Epidermal melanocyte (primary cell): ENCODE data around the gene SLC38A4.
"Not testable (repeated sequence)": the region's sequence is repeated elsewhere in the genome, so short reads cannot be mapped to it uniquely, and the experiment has no call there.

Experiments used
- DNase-seq: peaks from one replicate; pipeline ENCODE4 v3.0.0; 2011; ENCODE audit warnings: low spot score; ENCODE audit not compliant: insufficient read length

The SLC38A4 gene

GRCh38 chr12:46825591-46826414 lies at the start of gene SLC38A4:
Gene SLC38A4, minus strand, starts transcription at chr12:46825997. Its CDS starts 32,926 bp downstream, at chr12:46793071.
- DNase-seq, result no peak

- DNase-seq, result no peak
Measured at GRCh38 chr12:46875095-46875494, 49.3 kb upstream of the SLC38A4 start.

DNA sequence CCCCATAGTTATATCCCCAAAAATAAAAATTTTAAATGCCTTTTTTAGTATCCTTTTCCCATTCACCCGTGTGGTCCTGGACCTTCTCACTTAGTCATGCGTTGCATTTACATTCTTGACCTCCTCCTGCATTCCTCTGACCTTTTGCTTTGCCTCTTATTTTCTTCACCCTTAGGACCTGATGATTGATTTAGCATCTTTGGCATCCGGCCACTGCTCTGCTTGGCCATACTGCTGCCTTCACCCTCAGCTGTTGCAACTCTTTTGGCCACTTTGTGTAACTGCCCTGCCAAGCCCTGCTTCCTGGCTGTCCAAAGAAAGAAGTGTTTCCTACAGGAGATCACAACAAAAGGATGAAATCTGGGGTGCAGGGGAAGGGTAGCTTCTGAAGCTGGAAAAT lies 48.8 kb upstream of the SLC38A4 start:
- DNase-seq, result no peak

GRCh38 chr12:46872135-46872534 lies 46.3 kb upstream of the SLC38A4 start:
- DNase-seq, result no peak

DNA sequence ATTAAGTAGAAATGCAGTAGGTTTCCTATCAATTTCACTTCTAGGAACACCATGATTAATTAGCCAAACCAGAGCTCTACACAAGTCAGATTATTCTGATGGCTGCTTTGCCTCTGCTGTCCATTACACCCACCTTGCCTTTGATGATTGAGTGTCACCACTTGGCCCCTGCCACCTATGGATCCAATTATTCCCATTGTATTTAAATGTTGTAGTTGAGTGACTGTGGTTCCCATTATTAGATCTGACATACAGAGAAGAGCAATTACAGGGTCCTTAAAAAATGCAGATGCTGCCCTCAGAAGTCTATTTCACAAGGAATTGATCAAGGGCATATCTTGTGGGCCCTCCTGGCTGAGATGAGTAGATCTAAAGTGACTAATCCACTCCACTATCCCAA lies 39.5 kb upstream of the SLC38A4 start:
- DNase-seq, result no peak

DNA sequence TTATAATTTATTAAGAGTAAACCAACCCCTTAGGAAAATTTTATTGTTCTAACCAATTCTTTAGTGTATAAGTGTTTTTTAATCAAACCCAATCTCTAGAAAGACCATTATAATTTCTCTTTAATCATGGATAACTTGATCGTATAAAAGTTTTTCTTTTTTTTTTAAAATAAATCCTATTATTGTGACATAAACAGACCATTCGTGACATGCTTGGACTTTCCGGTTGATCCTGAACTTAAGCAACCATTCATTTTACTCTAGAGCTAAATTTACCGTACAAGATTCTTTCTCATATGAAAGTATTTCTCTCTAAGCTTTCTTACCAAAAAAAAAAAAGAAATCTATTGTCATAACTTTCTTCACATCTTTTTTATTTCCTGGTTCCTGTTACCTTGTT lies 32.6 kb upstream of the SLC38A4 start:
- DNase-seq, result no peak

DNA sequence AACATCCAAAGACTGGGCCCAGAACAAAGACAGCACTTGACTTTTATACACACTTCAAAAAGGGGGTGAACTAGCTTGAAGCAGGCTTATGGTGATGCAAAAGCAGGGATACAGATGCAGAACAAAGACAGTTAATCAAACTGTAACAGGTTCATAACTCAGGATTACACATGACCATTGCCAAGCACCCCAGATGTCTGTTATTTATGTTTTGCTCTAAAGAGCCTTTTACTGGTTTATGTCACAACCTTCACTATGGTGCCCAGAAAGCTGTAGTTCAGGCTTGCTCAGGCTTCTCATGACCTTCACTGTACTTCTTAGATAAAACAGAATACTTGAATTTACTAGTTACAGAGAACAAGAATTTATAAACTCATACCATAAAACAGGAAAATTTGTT lies 31.7 kb upstream of the SLC38A4 start:
- no peak for DNase-seq

DNA sequence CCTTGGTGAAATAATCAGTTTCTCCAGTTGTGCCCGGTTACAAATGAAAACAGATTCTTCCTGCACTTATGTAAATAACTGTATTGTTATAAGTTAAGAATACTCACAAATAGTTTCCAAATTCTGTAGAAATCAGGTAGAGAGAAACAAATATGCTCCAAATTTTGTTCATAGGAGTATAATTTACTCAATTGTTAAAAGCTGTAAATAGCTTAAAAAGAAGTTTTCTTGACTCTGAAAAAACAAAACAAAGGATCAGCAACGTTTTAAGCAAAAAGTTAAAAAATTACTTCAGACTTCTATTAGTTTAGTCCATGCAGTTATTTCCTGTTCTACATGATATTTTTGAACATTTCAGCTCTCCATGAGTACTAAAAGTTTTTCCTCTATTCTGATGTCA lies 30.0 kb upstream of the SLC38A4 start:
- DNase-seq, result no peak

DNA sequence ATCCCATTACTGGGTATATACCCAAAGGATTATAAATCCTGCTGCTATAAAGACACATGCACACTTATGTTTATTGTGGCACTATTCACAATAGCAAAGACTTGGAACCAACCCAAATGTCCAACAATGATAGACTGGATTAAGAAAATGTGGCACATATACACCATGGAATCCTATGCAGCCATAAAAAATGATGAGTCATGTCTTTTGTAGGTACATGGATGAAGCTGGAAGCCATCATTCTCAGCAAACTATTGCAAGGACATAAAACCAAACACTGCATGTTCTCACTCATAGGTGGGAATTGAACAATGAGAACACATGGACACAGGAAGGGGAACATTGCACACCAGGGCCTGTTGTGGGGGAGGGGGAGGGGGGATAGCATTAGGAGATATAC lies 28.4 kb upstream of the SLC38A4 start:
- not testable (repeated sequence) for DNase-seq

GRCh38 chr12:46848792-46849191 lies 23.0 kb upstream of the SLC38A4 start:
- not testable (repeated sequence) for DNase-seq

GRCh38 chr12:46847001-46847400 lies 21.2 kb upstream of the SLC38A4 start:
- DNase-seq, result no peak

DNA sequence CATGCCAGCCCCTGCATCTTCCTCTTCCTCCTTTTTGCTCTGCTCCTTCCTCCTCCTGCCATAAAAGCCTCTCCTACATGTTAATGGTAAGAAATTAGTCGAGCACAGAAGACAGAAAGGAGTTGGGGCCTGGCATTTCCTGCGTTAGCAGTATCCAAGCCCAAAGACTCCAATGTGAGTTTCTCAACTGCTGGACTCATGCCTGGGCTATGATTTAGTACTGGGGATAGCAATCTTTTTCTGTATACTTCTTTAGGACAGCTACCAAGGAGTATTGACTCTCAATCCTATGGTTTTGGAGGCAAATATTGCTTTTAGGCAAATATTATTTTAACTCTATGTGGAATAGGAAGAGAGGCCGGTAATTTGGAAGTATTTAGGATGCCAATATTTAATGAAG lies 18.0 kb upstream of the SLC38A4 start:
- DNase-seq, result no peak

- DNase-seq, result no peak
Measured at GRCh38 chr12:46841891-46842290, 16.1 kb upstream of the SLC38A4 start.

DNA sequence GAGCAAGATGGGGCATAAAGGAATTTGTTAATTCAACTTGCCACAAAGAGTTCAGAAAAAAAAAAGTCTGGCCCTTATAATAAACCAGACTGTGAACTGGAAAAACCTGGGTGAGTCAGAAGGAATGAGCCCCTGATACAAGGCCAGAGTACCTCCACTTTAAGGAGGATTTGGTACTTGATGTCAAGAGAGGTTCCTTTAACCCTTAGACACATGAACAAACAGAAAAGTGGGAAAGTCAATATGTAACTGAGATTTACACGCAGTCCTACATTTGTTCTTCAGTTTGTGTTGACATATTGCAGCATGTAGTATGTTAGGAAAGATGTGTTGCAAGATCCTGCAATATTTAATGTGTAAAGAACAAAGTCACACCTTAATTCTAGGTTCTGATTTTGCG lies 14.2 kb upstream of the SLC38A4 start:
- no peak for DNase-seq

GRCh38 chr12:46839232-46839631 lies 13.4 kb upstream of the SLC38A4 start:
- no peak for DNase-seq

DNA sequence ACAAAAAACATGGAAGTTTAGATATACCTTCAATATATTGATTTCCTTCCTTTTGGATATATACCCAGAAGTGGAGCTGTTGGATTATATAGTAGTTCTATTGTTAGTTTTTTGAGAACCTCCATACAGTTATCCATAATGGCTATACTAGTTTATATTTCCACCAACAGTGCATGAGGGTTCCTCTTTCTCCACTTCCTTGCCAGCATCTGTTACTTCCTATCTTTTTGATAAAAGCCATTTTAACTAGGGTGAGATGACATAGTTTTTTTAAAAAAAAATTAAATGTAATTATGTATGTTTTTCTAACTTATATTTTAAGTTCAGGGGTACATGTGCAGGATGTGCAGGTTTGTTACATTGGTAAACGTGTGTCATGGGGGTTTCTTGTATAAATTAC lies 10.0 kb upstream of the SLC38A4 start:
- DNase-seq, result no peak

- DNase-seq, result no peak
Measured at GRCh38 chr12:46832130-46832704, 6.4 kb upstream of the SLC38A4 start.

DNA sequence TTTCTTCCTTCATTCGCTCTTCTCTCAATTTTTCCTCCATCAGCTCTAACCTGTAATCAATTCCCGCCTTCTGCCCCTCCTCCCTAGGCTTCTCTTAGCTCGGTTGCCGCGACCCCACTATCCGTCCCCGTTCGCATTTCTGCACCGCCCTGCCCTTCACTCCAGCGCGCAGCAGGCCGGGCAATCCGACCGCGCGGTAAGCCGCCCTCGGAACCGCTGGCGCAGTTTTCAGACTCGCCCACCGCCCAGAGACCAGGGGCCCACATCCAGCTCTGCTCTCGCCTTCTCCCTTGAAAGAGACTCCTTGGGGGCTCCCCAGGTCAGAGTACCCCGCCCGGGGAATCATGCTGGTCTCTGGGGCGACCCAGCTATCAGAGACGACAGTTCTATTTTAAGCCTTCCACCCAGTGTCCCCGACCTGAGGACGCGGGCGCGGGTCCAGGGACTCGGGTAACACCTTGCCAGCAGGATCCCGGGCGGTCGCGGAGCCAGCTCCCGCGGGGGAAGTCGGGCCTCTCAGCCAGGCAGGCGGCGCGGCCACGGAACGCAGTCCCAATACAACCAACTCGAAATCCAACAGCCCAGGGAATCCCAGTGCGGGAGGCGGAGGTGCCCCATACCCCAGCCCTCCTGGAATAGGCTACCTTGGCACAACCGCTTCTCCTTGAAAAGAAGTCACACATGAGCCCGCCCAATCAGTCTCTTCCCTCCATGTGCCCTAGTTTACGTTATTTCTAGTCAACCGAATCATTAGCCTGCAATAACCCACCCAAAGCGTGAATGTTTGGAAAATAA lies 5.7 kb upstream of the SLC38A4 start:
- DNase-seq, result no peak

DNA sequence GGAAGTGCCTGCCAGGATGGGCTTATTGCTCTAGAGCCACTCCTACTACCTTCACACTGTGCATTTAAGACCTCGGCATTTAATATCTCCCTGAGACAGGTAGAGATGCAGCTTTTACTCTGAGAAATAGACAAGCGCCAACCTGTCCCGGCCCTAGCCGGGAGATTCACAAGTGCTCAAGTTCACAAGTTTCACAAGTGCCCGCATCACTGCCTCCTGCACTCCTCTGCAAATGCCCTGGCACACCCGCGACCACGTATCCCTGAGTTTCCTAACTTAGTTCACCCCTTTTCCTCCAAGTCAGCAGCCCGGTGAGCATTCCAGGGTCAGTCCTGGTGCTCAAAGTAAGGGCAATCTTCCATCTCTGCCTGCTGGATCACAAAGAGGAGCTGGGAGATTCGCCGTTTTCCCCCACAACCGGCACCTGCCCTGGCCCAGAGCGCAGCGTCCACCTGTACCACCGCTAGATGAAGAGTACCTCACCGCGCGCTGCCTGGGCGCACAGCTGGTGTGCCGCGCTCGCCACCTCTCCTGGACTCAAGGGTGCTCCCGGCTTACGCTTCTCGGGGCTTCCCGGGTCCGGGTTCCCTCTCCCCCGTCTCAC lies 5.0 kb upstream of the SLC38A4 start:
- DNase-seq, result no peak

- DNase-seq, result no peak
Measured at GRCh38 chr12:46824709-46825108, 1.1 kb downstream of the SLC38A4 start.

GRCh38 chr12:46818642-46819041 lies 7.2 kb downstream of the SLC38A4 start:
- DNase-seq, result no peak

- DNase-seq, result no peak
Measured at GRCh38 chr12:46815809-46816208, 10.0 kb downstream of the SLC38A4 start.
